ENCODE data around the gene FHIP2A. TPM values are rescaled to one million over a fixed set of nuclear protein-coding genes. Genes with fewer than 3 reads are reported as not detected.
A peak's percentile ranks its signal among the peaks of the same experiment; 100 is the strongest.

The FHIP2A gene
- total RNA-seq, 1 donor, result 47.1 TPM

DNA sequence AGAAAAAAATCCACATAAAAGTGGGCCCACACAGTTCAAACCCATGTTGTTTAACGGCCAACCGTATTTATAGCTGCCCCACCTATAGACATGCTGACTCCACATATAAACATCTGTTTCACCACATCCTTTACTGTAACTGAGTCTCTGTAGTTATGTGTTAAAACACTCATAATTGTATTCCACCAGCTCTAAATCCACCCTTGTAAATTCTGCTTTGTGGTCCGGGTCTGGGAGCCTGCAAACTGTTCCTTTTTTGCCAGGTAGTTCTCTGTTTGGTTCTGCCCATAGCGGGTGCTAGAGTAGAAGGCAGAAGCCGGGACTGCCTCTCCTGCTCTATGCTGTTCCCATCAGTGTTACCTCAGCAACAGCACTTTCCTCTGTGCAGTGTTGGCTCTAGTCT, 20.2 kb upstream of the FHIP2A start:
- no peaks in the 10 kb centered on the region for H3K9me3 ChIP-seq (ENCODE audit: low read depth, low read length)
- H3K4me1 ChIP-seq (ENCODE audit: insufficient read depth, low read length), result peaks cover 12% of the 10 kb centered on the region
- no peak overlapping the region for H3K4me3 ChIP-seq (ENCODE audit: low read length)
- H3K27me3 ChIP-seq (ENCODE audit: insufficient read depth, low read length), result no peaks in the 10 kb centered on the region

DNA sequence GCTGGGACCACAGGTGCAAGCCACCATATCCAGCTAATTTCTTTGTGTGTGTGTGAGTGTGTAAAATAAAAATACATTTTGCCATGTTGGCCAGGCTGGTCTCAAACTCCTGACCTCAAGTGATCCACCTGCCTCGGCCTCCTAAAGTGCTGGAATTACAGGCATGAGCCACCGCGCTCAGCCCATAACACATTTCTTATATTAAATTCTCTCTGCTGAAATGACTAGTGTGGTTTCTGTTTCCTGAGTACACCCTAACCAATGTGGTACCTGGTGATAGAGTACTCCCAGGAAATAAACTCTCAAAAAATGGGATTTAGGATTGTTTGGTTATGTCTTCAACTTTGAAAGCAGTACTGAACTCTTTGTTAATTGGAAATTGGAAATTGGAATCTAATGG, 19.4 kb upstream of the FHIP2A start:
- Histone ChIP-seq H3K4me3 (ENCODE audit: low read length) (no peak overlapping the region), H3K27me3 (ENCODE audit: insufficient read depth, low read length) (no peaks in the 10 kb centered on the region), H3K9me3 (ENCODE audit: low read depth, low read length) (no peaks in the 10 kb centered on the region), H3K4me1 (ENCODE audit: insufficient read depth, low read length) (peaks cover 12% of the 10 kb centered on the region)

DNA sequence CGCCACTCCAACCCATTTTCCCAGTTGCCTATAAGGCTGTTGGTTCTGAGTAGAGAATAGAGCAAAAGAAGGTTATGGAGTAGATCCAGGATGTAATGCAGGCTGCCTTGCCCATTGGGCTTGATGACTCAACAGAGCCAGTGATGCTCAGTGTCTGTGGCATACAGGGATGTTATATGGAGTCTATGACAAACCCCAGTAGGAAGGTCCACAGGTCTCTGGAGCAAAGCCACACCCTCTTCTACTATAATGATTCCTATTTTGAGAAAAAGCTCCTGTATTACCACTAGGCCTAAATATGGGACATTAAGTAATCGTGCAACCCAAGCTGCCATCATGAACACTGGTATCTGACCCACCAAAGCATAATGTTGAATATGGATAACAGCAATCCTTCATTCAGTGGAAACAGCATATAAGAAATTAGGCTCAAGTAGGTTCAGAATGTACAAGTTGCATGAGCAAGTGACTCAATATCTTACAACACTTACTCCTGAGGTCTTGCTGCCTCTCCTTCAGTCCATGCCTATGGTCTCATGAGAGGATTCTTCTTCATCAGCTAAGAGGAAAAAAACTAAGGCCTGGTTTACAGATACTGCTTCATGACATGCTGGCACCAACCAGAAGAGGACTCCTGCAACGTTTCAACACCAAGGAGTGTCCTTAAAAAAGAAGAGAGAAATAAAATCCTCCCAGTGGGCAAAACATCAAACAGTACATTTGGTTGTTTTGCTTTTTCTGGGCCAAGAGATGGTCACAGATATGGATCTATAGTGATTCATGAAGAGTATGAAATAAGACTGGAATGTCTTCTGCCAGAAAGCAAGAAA, 14.8 kb upstream of the FHIP2A start:
- Histone ChIP-seq H3K9me3 (ENCODE audit: low read depth, low read length) (no peaks in the 10 kb centered on the region), H3K4me1 (ENCODE audit: insufficient read depth, low read length) (peaks cover 5% of the 10 kb centered on the region)

DNA sequence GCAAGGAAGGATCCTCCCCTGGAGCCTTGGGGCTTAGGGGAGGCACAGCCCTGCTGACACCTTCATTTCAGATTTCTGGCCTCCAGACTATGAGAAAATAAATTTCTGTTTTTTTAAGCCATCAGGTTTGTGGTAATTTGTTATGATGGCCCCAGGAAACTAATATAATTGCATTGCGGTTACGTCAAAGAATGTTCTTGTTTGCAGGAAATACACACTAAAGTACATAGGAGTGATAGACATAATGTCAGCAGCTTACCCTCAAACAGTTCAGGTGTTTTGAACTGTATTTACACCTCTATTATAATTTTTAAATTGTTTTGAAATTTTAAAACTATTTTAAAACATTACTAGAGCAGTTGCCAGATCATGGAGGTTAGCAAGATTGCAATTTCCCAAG, 12.6 kb upstream of the FHIP2A start:
- H3K27me3 ChIP-seq (ENCODE audit: insufficient read depth, low read length), result no peaks in the 10 kb centered on the region
- H3K4me3 ChIP-seq (ENCODE audit: low read length), result no peak overlapping the region
- H3K9me3 ChIP-seq (ENCODE audit: low read depth, low read length), result no peaks in the 10 kb centered on the region
- H3K4me1 ChIP-seq (ENCODE audit: insufficient read depth, low read length), result no peaks in the 10 kb centered on the region

More for the DNA sequence above, 14.8 kb upstream of the FHIP2A start:
- no peak overlapping the region for H3K4me3 ChIP-seq (ENCODE audit: low read length)
- no peaks in the 10 kb centered on the region for H3K27me3 ChIP-seq (ENCODE audit: insufficient read depth, low read length)

DNA sequence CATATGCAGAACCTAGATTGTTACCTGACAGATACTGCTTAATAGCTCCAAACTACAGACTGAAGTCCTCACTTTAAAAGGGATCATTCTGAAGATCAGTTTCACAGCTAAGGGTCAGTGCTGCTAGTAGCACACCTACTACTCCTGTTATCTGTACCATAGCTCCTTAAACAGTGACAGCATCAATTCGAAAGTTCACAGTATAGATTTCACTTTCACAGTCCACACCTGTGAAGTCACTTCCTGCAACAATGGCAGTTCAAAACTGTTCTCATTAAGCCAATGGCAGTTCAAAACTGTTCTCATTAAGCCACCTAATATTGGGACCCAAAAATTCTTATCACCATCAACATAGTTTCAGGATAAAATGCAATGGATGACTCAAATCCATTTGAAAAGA, 10.7 kb upstream of the FHIP2A start:
- no peaks in the 10 kb centered on the region for H3K4me1 ChIP-seq (ENCODE audit: insufficient read depth, low read length)
- no peak overlapping the region for H3K4me3 ChIP-seq (ENCODE audit: low read length)
- H3K9me3 ChIP-seq (ENCODE audit: low read depth, low read length), result no peaks in the 10 kb centered on the region
- H3K27me3 ChIP-seq (ENCODE audit: insufficient read depth, low read length), result no peaks in the 10 kb centered on the region

DNA sequence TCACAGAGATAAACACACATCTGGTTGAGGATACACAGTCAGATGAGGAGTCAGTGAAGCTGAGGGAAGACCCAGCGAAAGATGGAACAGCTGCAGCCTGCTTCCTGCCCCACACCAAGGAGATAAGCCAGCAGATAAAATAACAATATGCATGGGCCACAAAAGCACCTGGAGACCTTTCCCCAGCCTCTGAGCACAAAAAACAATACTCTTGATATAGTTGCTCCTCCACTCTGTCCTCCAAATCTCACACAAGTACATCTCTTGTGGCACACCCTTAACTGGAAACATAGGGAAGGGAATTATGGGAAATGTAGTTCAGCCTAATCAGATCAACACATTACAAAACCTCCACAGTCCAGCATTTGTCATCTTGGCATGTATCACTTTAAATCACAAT, 9.7 kb upstream of the FHIP2A start:
- H3K4me1 ChIP-seq (ENCODE audit: insufficient read depth, low read length), result no peaks in the 10 kb centered on the region
- H3K27me3 ChIP-seq (ENCODE audit: insufficient read depth, low read length), result no peaks in the 10 kb centered on the region
- H3K4me3 ChIP-seq (ENCODE audit: low read length), result no peak overlapping the region
- no peaks in the 10 kb centered on the region for H3K9me3 ChIP-seq (ENCODE audit: low read depth, low read length)

DNA sequence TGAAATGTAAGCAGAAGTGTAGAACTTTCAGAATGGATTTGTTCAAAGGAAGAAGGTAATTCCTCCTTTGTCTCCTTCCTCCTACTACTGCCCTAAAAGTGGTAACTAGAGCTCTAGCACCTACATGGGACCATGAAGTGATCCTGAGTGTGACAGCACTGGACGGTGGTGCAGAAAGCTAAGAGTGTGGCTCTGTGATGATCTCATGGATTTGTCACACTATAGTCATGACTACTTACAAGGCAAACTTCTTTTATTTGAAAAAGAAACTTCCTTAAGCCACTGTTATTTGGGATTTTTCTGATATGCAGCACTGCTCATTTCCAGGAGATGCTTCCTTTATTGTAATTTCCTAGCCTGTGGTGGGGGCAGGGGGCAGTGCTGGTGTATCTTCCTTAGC, 5.8 kb upstream of the FHIP2A start:
- no peaks in the 10 kb centered on the region for H3K27me3 ChIP-seq (ENCODE audit: insufficient read depth, low read length)
- H3K9me3 ChIP-seq (ENCODE audit: low read depth, low read length), result no peaks in the 10 kb centered on the region
- H3K4me1 ChIP-seq (ENCODE audit: insufficient read depth, low read length), result peaks cover under 1% of the 10 kb centered on the region
- H3K4me3 ChIP-seq (ENCODE audit: low read length), result no peak overlapping the region

DNA sequence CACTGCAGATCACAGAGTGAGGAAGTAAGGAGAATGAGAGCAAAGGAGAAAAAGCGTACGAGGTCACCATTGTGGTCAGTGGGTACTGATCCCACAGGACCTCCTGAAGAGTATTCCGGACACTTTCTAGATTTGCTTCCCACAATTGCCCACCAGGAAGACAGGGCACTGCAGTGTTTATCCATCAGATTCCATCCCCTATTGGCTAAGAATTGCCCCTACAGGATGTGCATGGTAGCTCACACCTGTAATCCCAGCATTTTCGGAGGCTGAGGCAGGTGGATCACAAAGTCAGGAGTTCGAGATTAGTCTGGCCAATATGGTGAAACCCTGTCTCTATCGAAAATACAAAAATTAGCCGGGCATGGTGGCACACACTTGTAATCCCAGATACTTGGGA, 5.3 kb upstream of the FHIP2A start:
- Histone ChIP-seq H3K4me1 (ENCODE audit: insufficient read depth, low read length) (peaks cover 5% of the 10 kb centered on the region), H3K4me3 (ENCODE audit: low read length) (no peak overlapping the region), H3K27me3 (ENCODE audit: insufficient read depth, low read length) (no peaks in the 10 kb centered on the region), H3K9me3 (ENCODE audit: low read depth, low read length) (no peaks in the 10 kb centered on the region)

DNA sequence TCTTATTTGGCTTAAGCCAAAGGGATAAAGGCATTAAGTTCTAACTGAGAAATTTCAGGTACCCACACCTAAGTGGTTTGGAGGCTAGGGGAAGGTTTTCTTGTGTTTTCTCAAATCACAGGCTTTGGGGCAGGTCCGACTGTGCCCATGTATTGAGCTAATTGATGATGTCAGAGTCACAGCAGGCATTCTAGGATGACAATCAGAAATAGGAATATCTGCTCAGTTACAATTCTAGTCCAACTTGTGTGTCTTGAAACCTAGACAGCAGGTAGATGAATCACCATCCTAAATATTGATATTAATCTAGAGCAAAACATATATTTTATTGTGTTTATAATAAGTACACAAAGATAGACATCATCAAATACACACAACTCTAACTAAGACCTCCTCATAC, 2.3 kb upstream of the FHIP2A start:
- Histone ChIP-seq H3K4me3 (ENCODE audit: low read length) (no peak overlapping the region), H3K4me1 (ENCODE audit: insufficient read depth, low read length) (peaks cover 19% of the 10 kb centered on the region)

DNA sequence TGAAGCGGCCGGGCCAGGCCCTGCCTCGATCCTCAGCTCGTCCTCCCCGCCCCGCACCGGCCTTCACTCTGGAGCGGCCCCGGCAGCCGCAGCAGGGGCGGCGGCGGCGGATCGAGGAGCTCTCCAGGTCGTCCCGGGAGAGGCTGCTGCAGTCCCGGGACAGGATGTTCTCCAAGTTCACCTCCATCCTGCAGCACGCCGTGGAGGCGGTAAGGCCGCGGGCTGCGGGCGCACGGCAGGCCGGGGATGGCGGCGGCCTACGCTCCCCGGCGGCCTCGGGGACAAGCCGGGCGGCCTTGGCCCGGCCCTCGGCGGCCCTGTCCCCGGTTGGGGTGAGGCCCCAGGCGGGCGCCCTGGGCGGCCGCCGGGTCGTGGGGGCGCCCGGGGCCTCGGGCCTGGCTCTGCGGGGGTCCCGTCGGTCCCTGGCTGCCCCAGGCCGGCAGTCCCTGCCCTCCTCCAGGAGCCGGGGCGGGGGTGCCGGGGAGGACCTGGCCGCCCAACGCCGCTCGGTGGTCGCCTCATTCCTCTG, 399 bp downstream of the FHIP2A start:
- H3K4me3 ChIP-seq (ENCODE audit: low read length), result peak overlapping the region; percentile 83

More for the DNA sequence above, 2.3 kb upstream of the FHIP2A start:
- no peaks in the 10 kb centered on the region for H3K27me3 ChIP-seq (ENCODE audit: insufficient read depth, low read length)
- H3K9me3 ChIP-seq (ENCODE audit: low read depth, low read length), result no peaks in the 10 kb centered on the region

DNA sequence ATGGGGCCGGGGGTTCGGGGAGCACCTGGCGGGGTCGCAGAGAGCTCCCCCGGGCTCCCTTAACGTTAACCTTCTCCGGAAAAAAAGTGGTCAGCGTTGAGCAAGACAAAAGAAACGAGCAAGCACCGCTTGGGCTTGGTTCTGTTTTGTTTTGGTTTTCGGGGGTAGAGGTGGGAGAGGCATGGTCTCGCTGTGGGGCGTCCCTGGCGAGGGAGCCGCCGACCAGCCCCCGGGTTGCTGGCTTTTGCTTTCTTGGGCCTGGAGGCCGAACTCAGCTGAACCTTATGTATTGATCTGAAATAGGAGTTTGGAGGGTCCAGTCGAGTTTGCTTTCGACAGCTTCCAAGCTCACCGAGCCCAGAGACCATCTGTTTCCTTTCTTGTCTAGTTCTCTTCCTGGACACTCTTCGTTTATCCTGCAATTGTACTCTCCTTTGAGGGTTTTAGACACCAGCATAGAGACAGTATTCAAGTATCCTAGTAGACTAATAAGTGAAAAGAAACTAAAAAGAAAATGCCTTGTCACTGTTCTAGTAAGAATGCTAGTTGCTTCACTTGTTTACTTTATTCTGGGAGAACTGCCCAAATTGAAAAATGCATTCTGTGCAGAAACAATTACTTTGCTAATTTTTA, 980 bp downstream of the FHIP2A start:
- Histone ChIP-seq H3K9me3 (ENCODE audit: low read depth, low read length) (no peaks in the 10 kb centered on the region), H3K4me1 (ENCODE audit: insufficient read depth, low read length) (peaks cover 29% of the 10 kb centered on the region), H3K4me3 (ENCODE audit: low read length) (peak overlapping the region; percentile 83), H3K27me3 (ENCODE audit: insufficient read depth, low read length) (no peaks in the 10 kb centered on the region)

More for the DNA sequence above, 399 bp downstream of the FHIP2A start:
- no peaks in the 10 kb centered on the region for H3K27me3 ChIP-seq (ENCODE audit: insufficient read depth, low read length)
- H3K4me1 ChIP-seq (ENCODE audit: insufficient read depth, low read length), result peaks cover 29% of the 10 kb centered on the region
- no peaks in the 10 kb centered on the region for H3K9me3 ChIP-seq (ENCODE audit: low read depth, low read length)

DNA sequence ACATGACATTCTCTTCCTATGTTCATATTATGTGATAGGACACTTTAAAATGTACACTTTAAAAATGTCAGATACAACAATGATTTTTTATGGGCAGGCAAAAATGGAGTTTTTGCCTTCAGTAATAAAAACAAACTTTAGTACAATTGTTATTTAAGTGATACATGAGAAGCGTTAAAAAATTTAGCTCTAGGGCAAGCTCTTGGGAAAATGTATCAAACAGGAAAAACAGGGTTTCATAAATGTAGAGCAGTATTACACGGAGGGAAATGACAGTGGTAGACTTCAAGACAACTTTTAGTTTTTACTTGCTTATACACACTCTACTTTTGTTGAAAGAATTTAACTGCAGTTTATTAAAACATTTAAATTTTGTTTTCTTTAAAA, 1.5 kb downstream of the FHIP2A start:
- H3K4me1 ChIP-seq (ENCODE audit: insufficient read depth, low read length), result peaks cover 29% of the 10 kb centered on the region
- H3K27me3 ChIP-seq (ENCODE audit: insufficient read depth, low read length), result no peaks in the 10 kb centered on the region
- peak overlapping the region; percentile 83 for H3K4me3 ChIP-seq (ENCODE audit: low read length)
- H3K9me3 ChIP-seq (ENCODE audit: low read depth, low read length), result no peaks in the 10 kb centered on the region

DNA sequence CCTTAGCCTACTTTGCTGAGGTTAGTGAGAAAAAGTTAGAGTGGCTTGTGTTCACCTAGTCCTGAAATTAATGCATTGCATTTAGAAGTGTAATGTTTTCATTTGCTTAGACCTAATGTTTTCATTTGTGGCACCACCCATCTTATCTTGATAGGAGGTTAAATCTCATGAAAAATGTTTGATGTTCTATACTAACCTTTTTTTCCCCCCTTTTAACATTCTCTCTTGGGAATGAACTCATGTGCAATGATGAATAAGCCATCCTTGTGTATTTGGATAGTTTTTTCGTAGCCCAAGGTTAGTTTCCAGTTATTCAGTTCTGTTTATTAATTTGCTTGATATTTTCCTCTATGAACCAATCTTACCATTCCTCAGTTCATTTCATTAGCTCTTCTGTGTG, 2.8 kb downstream of the FHIP2A start:
- Histone ChIP-seq H3K4me1 (ENCODE audit: insufficient read depth, low read length) (peaks cover 34% of the 10 kb centered on the region), H3K4me3 (ENCODE audit: low read length) (no peak overlapping the region), H3K9me3 (ENCODE audit: low read depth, low read length) (no peaks in the 10 kb centered on the region), H3K27me3 (ENCODE audit: insufficient read depth, low read length) (no peaks in the 10 kb centered on the region)

DNA sequence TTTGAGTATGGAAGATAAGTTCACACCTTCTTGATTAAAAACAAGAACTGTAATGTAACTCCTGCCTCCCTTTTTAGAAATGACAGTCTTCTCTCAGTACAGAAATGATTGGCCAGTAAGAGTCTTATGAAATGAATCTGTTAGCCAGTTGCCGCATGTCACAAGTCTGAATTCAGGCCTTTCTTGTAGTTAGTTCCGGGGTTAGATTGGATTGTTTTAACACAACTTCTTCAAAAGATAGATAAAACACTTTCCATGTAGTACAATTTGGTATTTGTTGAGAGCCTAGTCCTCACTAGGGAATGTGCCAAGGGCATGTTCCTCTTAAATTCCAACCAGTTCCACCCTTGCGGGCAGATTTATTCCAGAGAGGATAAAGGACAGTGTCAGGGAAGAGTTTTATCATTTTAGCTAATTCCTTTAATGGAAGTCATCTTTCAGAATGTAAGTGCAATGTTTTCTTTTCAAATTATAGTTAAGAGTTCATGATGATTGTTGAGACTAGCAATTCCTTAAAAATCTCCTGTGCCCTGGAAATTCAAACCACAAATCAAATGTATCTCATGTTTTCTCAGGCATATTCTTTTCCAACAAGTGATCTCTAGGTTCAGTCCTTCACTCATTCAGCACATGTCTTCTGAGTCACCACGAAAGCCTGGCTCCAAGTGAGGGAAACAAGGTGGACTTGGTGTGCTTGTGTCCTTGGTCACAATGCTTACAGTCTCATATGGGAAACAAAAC, 4.1 kb downstream of the FHIP2A start:
- H3K4me1 ChIP-seq (ENCODE audit: insufficient read depth, low read length), result peaks cover 39% of the 10 kb centered on the region
- H3K4me3 ChIP-seq (ENCODE audit: low read length), result no peak overlapping the region
- H3K9me3 ChIP-seq (ENCODE audit: low read depth, low read length), result no peaks in the 10 kb centered on the region

More for the DNA sequence above, 4.1 kb downstream of the FHIP2A start:
- H3K27me3 ChIP-seq (ENCODE audit: insufficient read depth, low read length), result no peaks in the 10 kb centered on the region

Data from mononuclear cell (primary cell).